HepG2 (cell line): ENCODE measurements around the gene LRRC39. TPM values are rescaled to one million over a fixed set of nuclear protein-coding genes. Genes with fewer than 3 reads are reported as not detected.

Experiments
- ATAC-seq: fragments of 200-7000 bp; cut with Tn5 transposase; 3 replicates; pipeline ENCODE4 v1.9.1; 2020; ENCODE audit warnings: mild to moderate bottlenecking, moderate library complexity
- BruUV-seq: library from RNA; stranded (reverse); fragments of 400-500 nt; replicated peaks from 2 replicates; lab custom pipeline; 2021; lab: Mats Ljungman, UMichigan
- CTCF ChIA-PET: fragments of 300-600 bp; formaldehyde crosslinking; extraction: SDS; loops from one replicate; lab custom pipeline; 2021; ENCODE audit warnings: low total read pairs, inconsistent platforms, low intra/inter-chr PET ratio; lab: Yijun Ruan, JAX
- POLR2A ChIA-PET: fragments of 350-600 bp; sonication (Branson Sonifier 250); formaldehyde crosslinking; loops from one replicate; lab custom pipeline; 2020; ENCODE audit warnings: antibody characterized with exemption, inconsistent platforms; lab: Yijun Ruan, JAX
- DNase-seq: peaks from one replicate; pipeline ENCODE4 v3.0.0-alpha.2; 2015; ENCODE audit warnings: low spot score
- FAIRE-seq: peaks from 3 replicates; lab custom pipeline; 2011; peaks lifted over from hg19 to GRCh38; lab: Jason Lieb, UNC
- H2AFZ ChIP-seq: one replicate; pipeline ENCODE4 v1.6.1; 2011; ENCODE audit warnings: low read length, inconsistent platforms
- H3K27ac ChIP-seq: fragments of 300-600 bp; 3 replicates; pipeline ENCODE4 v1.8.0; 2011; ENCODE audit warnings: mixed run types, mild to moderate bottlenecking, mixed read lengths, low read length, inconsistent platforms; ENCODE audit not compliant: insufficient read depth; ENCODE audit errors: extremely low read length
- H3K27me3 ChIP-seq, 2 experiments: fragments of 200-600 bp in 1 of 2; 2 replicates in 1 of 2; 3 replicates in 1 of 2; pipeline versions ENCODE4 v1.6.0 to v1.8.0; 2011; ENCODE audit warnings: low read length in 2 of 2, mild to moderate bottlenecking in 2 of 2, moderate library complexity in 2 of 2, inconsistent platforms in 1 of 2; ENCODE audit not compliant: insufficient read depth in 2 of 2, control insufficient read depth in 1 of 2
- H3K36me3 ChIP-seq, 2 experiments: fragments of 200-600 bp in 1 of 2; replicated peaks in 1 of 2; 2 replicates in 1 of 2; 3 replicates in 1 of 2; pipeline versions ENCODE4 v1.5.1 to v1.8.0; 2011; ENCODE audit warnings: low read length in 2 of 2, inconsistent platforms in 1 of 2; ENCODE audit not compliant: insufficient read depth in 2 of 2, control insufficient read depth in 1 of 2
- H3K4me1 ChIP-seq: 2 replicates; pipeline ENCODE4 v1.5.1; 2012; ENCODE audit warnings: low read length, inconsistent platforms; ENCODE audit not compliant: insufficient read depth
- H3K4me2 ChIP-seq: 2 replicates; pipeline ENCODE4 v1.6.0; 2011; ENCODE audit warnings: low read depth, low read length, inconsistent platforms
- H3K4me3 ChIP-seq, 3 experiments: fragments of 200-600 bp in 1 of 3; sonication (generic), shearing (Covaris generic) in 1 of 3; replicated peaks in 1 of 3; 2 replicates each; pipeline ENCODE4 v1.5.1; 2011 to 2016; ENCODE audit warnings: low read length in 3 of 3, inconsistent platforms in 2 of 3, low read depth in 2 of 3, mild to moderate bottlenecking in 2 of 3, control low read depth in 1 of 3, mixed read lengths in 1 of 3; ENCODE audit not compliant: insufficient read depth in 1 of 3
- H3K79me2 ChIP-seq: one replicate; pipeline ENCODE4 v1.6.1; 2011; ENCODE audit warnings: low read length, inconsistent platforms; ENCODE audit not compliant: insufficient read depth
- H3K9ac ChIP-seq: 2 replicates; pipeline ENCODE4 v1.6.0; 2011; ENCODE audit warnings: mild to moderate bottlenecking, low read depth, low read length, inconsistent platforms; ENCODE audit not compliant: insufficient read depth
- H3K9me3 ChIP-seq: 2 replicates; pipeline ENCODE4 v1.5.1; 2012; ENCODE audit warnings: mild to moderate bottlenecking, low read length
- H4K20me1 ChIP-seq: 2 replicates; pipeline ENCODE4 v1.6.0; 2011; ENCODE audit warnings: inconsistent platforms, mild to moderate bottlenecking, low read length, moderate library complexity; ENCODE audit not compliant: insufficient read depth
- ELF3 ChIP-seq: IDR thresholded peaks from 2 replicates; pipeline ENCODE4 v1.6.1; 2016; ENCODE audit warnings: missing genetic modification reagents, missing compliant biosample characterization
- IRF9 ChIP-seq: sonication (generic); formaldehyde crosslinking; IDR thresholded peaks from 2 replicates; pipeline ENCODE4 v1.8.0; 2022; ENCODE audit warnings: missing genetic modification reagents, mild to moderate bottlenecking, borderline replicate concordance
- ZNF121 ChIP-seq: sonication (generic); formaldehyde crosslinking; IDR thresholded peaks from 2 replicates; pipeline ENCODE4 v1.5.0; 2020; ENCODE audit warnings: mild to moderate bottlenecking, missing genetic modification reagents
- ZZZ3 ChIP-seq: sonication (generic); formaldehyde crosslinking; IDR thresholded peaks from 2 replicates; pipeline ENCODE4 v1.4.0; 2020; ENCODE audit warnings: missing genetic modification reagents, mild to moderate bottlenecking, borderline replicate concordance
- WGBS: methylation state at CpG from one replicate; pipeline ENCODE4 v1.1.6; 2017; ENCODE audit warnings: low lambda C conversion rate; 5-methylcytosine and 5-hydroxymethylcytosine counted together
- in situ Hi-C: cut with HindIII; loops from 2 replicates; pipeline ENCODE4 v1.10.0; 2017; ENCODE audit warnings: low pct_unique_long_range_greater_than_20kb; ENCODE audit not compliant: extremely low pct_ligation_motif_present
- intact Hi-C: fragments of 100-400 bp; cut with micrococcal nuclease; formaldehyde crosslinking; loops from one replicate; pipeline ENCODE4 v1.10.0; 2022; ENCODE audit not compliant: unreplicated experiment
- polyA plus RNA-seq, 8 experiments: library from polyadenylated mRNA; depleted of rRNA in 3 of 8; stranded (reverse) in 7 of 8; unstranded in 1 of 8; fragments of >200 nt; fragmentation: Illumina TruSeq in 4 of 8; extraction: Trizol in 4 of 8; gene quantifications; 2 replicates each; pipeline versions ENCODE4 v1.2.1 to v1.2.3, GENCODE V29; 2011 to 2016; ENCODE audit warnings: low read depth in 4 of 8, missing spikeins in 1 of 8, mixed read lengths in 1 of 8; ENCODE audit not compliant: insufficient read depth in 1 of 8
- total RNA-seq, 5 experiments: library from RNA; depleted of rRNA; stranded (reverse); fragments of >200 nt; fragmentation: Illumina TruSeq; extraction: Trizol; gene quantifications; 2 replicates each; pipeline ENCODE4 v1.2.3, GENCODE V29; 2016; ENCODE audit warnings: low read depth in 1 of 5

LRRC39 gene
- total and polyA plus RNA-seq, 2 of the 13 experiments (the other 11 are each of a cell fraction or from before 2014, with no cell fraction given): 0.07 to 0.32 TPM

GRCh38 chr1:100151679-100152078, 26.4 kb downstream of the LRRC39 start:
- WGBS: 43% methylated on average over 2 of the region's 2 CpGs
- BruUV-seq: no TSS peak

GRCh38 chr1:100147875-100148274, 30.2 kb downstream of the LRRC39 start:
- no peak for DNase-seq
- BruUV-seq: no TSS peak
- no peaks in the 10 kb centered on the region for H4K20me1 ChIP-seq
- CTCF ChIA-PET: no interaction called here
- TF ChIP-seq ELF3 (no peak), ZZZ3 (no peak)
- TF ChIP-seq, all 625 proteins: peak for 0
- Histone ChIP-seq H3K27ac (no peak overlapping the region), H3K4me1 (no peaks in the 10 kb centered on the region), H3K4me2 (no peak overlapping the region), H3K36me3 (peaks cover 4 to 26% of the 10 kb centered on the region in 2 experiments), H3K27me3 (no peaks in the 10 kb centered on the region), H3K9ac (no peak overlapping the region), H3K79me2 (no peaks in the 10 kb centered on the region), H3K4me3 (no peak overlapping the region), H2AFZ (no peak overlapping the region), H3K9me3 (no peaks in the 10 kb centered on the region)
- 98% methylated on average over 4 of the region's 4 CpGs for WGBS
- FAIRE-seq: no peak
- in situ Hi-C loops: no loop called here
- intact Hi-C loops: no loop called here
- POLR2A ChIA-PET: no interaction called here
- no peak for ATAC-seq

More at GRCh38 chr1:100151679-100152078, 26.4 kb downstream of the LRRC39 start:
- Histone ChIP-seq H3K9me3 (no peaks in the 10 kb centered on the region), H3K4me2 (no peak overlapping the region), H3K4me3 (no peak overlapping the region), H3K27ac (no peak overlapping the region), H2AFZ (no peak overlapping the region), H3K9ac (no peak overlapping the region), H3K79me2 (no peaks in the 10 kb centered on the region), H3K36me3 (no peaks in the 10 kb centered on the region; a peak in 2 of 5 replicates), H4K20me1 (no peaks in the 10 kb centered on the region), H3K27me3 (no peaks in the 10 kb centered on the region), H3K4me1 (no peaks in the 10 kb centered on the region)
- FAIRE-seq (no peak), ATAC-seq (no peak), DNase-seq (no peak)
- in situ Hi-C loops (no loop called here), intact Hi-C loops (no loop called here)
- TF ChIP-seq IRF9 (CRISPR knock-in tag) (no peak), ZNF121 (CRISPR knock-in tag) (peak; percentile 72)
- ChIA-PET POLR2A (no interaction called here), CTCF (no interaction called here)
